K562 (cell line): ENCODE results near the gene RFC2. TPM values are rescaled to one million over a fixed set of nuclear protein-coding genes. Genes with fewer than 3 reads are reported as not detected.

Source experiments
- C11orf30 ChIP-seq: fragments of 450-650 bp; IDR thresholded peaks from 2 replicates; pipeline ENCODE4 v1.6.1; 2016; ENCODE audit warnings: low read depth, mild to moderate bottlenecking
- CTCFL ChIP-seq: IDR thresholded peaks from 2 replicates; pipeline ENCODE4 v1.6.1; 2011; ENCODE audit warnings: borderline replicate concordance, low read depth, mild to moderate bottlenecking, moderate library complexity, low read length; ENCODE audit not compliant: insufficient read depth, poor library complexity, severe bottlenecking
- DIDO1 ChIP-seq: fragments of 450-650 bp; IDR thresholded peaks from 2 replicates; pipeline ENCODE4 v1.6.1; 2016; ENCODE audit warnings: low read depth, missing biosample characterization, missing genetic modification characterization
- ETV5 ChIP-seq: sonication (generic); formaldehyde crosslinking; IDR thresholded peaks from 2 replicates; pipeline ENCODE4 v1.4.0; 2020; ENCODE audit warnings: low read depth, mild to moderate bottlenecking, missing genetic modification reagents
- HMBOX1 ChIP-seq: sonication (generic); IDR thresholded peaks from 2 replicates; pipeline ENCODE4 v1.6.1; 2016
- HMGN3 ChIP-seq: IDR thresholded peaks from 2 replicates; pipeline ENCODE4 v1.6.1; 2011; ENCODE audit warnings: borderline replicate concordance, low read depth, mild to moderate bottlenecking, mixed read lengths, low read length; ENCODE audit not compliant: insufficient read length; ENCODE audit errors: extremely low read depth
- MEF2D ChIP-seq: conservative IDR thresholded peaks from 2 replicates; pipeline ENCODE4 v1.6.1; 2016; ENCODE audit warnings: low read depth, missing genetic modification characterization, missing compliant biosample characterization
- NUFIP1 ChIP-seq: fragments of 450-650 bp; IDR thresholded peaks from 2 replicates; pipeline ENCODE4 v1.6.1; 2018; ENCODE audit not compliant: partially characterized antibody
- PHB ChIP-seq: fragments of 250-450 bp; sonication (Bioruptor Pico); IDR thresholded peaks from 2 replicates; pipeline ENCODE4 v1.5.0; 2021
- RB1 ChIP-seq: fragments of 450-650 bp; IDR thresholded peaks from 2 replicates; pipeline ENCODE4 v1.6.1; 2017; ENCODE audit warnings: low read depth, mild to moderate bottlenecking
- SFPQ ChIP-seq: fragments of 200-400 bp; formaldehyde crosslinking; IDR thresholded peaks from 2 replicates; pipeline ENCODE4 v1.6.1; 2017; ENCODE audit warnings: mild to moderate bottlenecking, low read depth, low read length, moderate library complexity
- SMARCE1 ChIP-seq: fragments of 450-650 bp; IDR thresholded peaks from 2 replicates; pipeline ENCODE4 v1.7.1; 2016; ENCODE audit warnings: mild to moderate bottlenecking
- SNAPC5 ChIP-seq: fragments of 250-450 bp; sonication (Bioruptor Pico); IDR thresholded peaks from 2 replicates; pipeline ENCODE4 v1.8.0; 2021; ENCODE audit warnings: moderate library complexity, mild to moderate bottlenecking, inconsistent platforms
- TGIF2 ChIP-seq: sonication (generic); formaldehyde crosslinking; IDR thresholded peaks from 2 replicates; pipeline ENCODE4 v1.8.1; 2022; ENCODE audit warnings: mild to moderate bottlenecking, missing genetic modification reagents, moderate library complexity
- ZKSCAN3 ChIP-seq: fragments of 250-450 bp; sonication (Bioruptor Pico); IDR thresholded peaks from 2 replicates; pipeline ENCODE4 v1.4.0; 2020
- ZNF124 ChIP-seq: sonication (generic); formaldehyde crosslinking; IDR thresholded peaks from 2 replicates; pipeline ENCODE4 v1.8.1; 2022; ENCODE audit warnings: missing genetic modification reagents
- ZNF395 ChIP-seq: fragments of 200-800 bp; sonication (Bioruptor generic); IDR thresholded peaks from 2 replicates; pipeline ENCODE4 v1.6.1; 2017; ENCODE audit warnings: missing genetic modification characterization, missing compliant biosample characterization
- ZNF644 ChIP-seq: fragments of 200-800 bp; sonication (Bioruptor generic); IDR thresholded peaks from 2 replicates; pipeline ENCODE4 v1.6.1; 2016; ENCODE audit warnings: low read depth, missing genetic modification characterization, missing compliant biosample characterization
- polyA plus RNA-seq, 8 experiments: library from polyadenylated mRNA; depleted of rRNA in 4 of 8; stranded (reverse) in 5 of 8; unstranded in 3 of 8; fragments of >200 nt; fragmentation: Nextera tagmentation in 2 of 8; fragmentation: Illumina TruSeq in 1 of 8; extraction: Ambion mirVana in 2 of 8; extraction: Trizol in 1 of 8; gene quantifications; 2 replicates each; pipeline versions ENCODE4 v1.2.1 to v1.2.3, GENCODE V29; 2011 to 2014; ENCODE audit warnings: inconsistent platforms in 1 of 8, missing spikeins in 1 of 8
- total RNA-seq, 7 experiments: library from RNA; depleted of rRNA in 6 of 7; stranded (reverse); fragments of >200 nt in 6 of 7; fragmentation: Illumina TruSeq in 2 of 7; extraction: Trizol in 2 of 7; gene quantifications; 2 replicates each; pipeline versions ENCODE4 v1.2.1 to v1.2.3, GENCODE V29; 2011 to 2021; ENCODE audit warnings: low replicate concordance in 1 of 7

RFC2 gene
- total and polyA plus RNA-seq, 9 of the 15 experiments (the other 6 are each of a cell fraction or from before 2014, with no cell fraction given): 32.5 to 161 (median 102) TPM

GRCh38 chr7:74254129-74254857 lies at the start of gene RFC2 (continued):
- TF ChIP-seq SMARCE1 (peak; percentile 50; the same call in 1 of the 2 replicates), PHB (CRISPR knock-in tag) (peak; percentile 91), ZNF395 (peak; percentile 54; the same call in 1 of the 2 replicates), CTCFL (no peak), MEF2D (tag) (no peak), TGIF2 (CRISPR knock-in tag) (no peak), DIDO1 (peak; percentile 60; the same call in 1 of the 2 replicates), C11orf30 (peak; percentile 78), ZNF124 (no peak), SFPQ (no peak), RB1 (peak; percentile 100), NUFIP1 (no peak), HMGN3 (peak; percentile 92), SNAPC5 (CRISPR knock-in tag) (no peak), ETV5 (CRISPR knock-in tag) (peak; percentile 95), ZNF644 (tag) (no peak), ZKSCAN3 (CRISPR knock-in tag) (no peak), HMBOX1 (no peak)
